ENCODE results near the gene LRRC8D. TPM values are rescaled to one million over a fixed set of nuclear protein-coding genes. Genes with fewer than 3 reads are reported as not detected.

Gene LRRC8D
- total RNA-seq, 1 experiment from 2014 or later = 37.2 TPM

- H2BK15ac ChIP-seq (ENCODE audit: low read depth, low read length) = no peak overlapping the region
- no peak for TF ChIP-seq CTCF (conservative IDR thresholded peaks at IDR 0.05)
- Mint-ChIP-seq H3K27me3 (ENCODE audit: low read depth) (no peaks in the 10 kb centered on the region), H3K27ac (no peak overlapping the region), H3K4me1 (peaks cover 3% of the 10 kb centered on the region in 2 experiments; a peak in 2 of 4 replicates), H3K36me3 (ENCODE audit: insufficient read depth in 1 of 3, low read depth in 3 of 3) (no peaks in the 10 kb centered on the region), H3K4me3 (no peak overlapping the region), H3K9me3 (no peaks in the 10 kb centered on the region; a peak in 1 of 5 replicates)
- H4K8ac ChIP-seq (replicated peaks; ENCODE audit: insufficient read length, low read depth, low read length) = no peak overlapping the region
- H2BK20ac ChIP-seq (ENCODE audit: low read depth, low read length, poor library complexity, severe bottlenecking) = no peak overlapping the region
- no peaks in the 10 kb centered on the region for H3K9me3 ChIP-seq (ENCODE audit: control insufficient read depth, low read depth, low read length)
- H4K20me1 ChIP-seq (ENCODE audit: control insufficient read depth, insufficient read depth, insufficient read length) = no peaks in the 10 kb centered on the region
- no peak overlapping the region for H2BK12ac ChIP-seq (ENCODE audit: insufficient read length, low read depth, low read length)
- H3K23ac ChIP-seq (ENCODE audit: insufficient read length, low read depth, low read length) = no peak overlapping the region
- H3K9ac ChIP-seq (ENCODE audit: extremely low read depth, insufficient read length, low read length) = no peak overlapping the region
- no peaks in the 10 kb centered on the region for H3K79me2 ChIP-seq (ENCODE audit: insufficient read depth, low read length)
- H3K14ac ChIP-seq (ENCODE audit: insufficient read depth, low read length) = no peak overlapping the region
- no peak overlapping the region for H2BK120ac ChIP-seq (ENCODE audit: low read depth, low read length, poor library complexity, severe bottlenecking)
- H2AFZ ChIP-seq (ENCODE audit: low read length) = no peak overlapping the region
- no peak overlapping the region for H3K4ac ChIP-seq (ENCODE audit: low read depth, low read length)
- H3K18ac ChIP-seq (ENCODE audit: insufficient read length, low read depth, low read length) = no peak overlapping the region
- no peak overlapping the region for H3K56ac ChIP-seq (ENCODE audit: insufficient read length, low read depth, low read length)
- no peak overlapping the region for H2AK5ac ChIP-seq (ENCODE audit: insufficient read length, low read length)
- H4K91ac ChIP-seq (ENCODE audit: insufficient read length, low read depth, low read length) = no peak overlapping the region
- H2BK5ac ChIP-seq (ENCODE audit: insufficient read length, low read length) = no peak overlapping the region
- no peak for DNase-seq
- no peak overlapping the region for H3K4me2 ChIP-seq (ENCODE audit: insufficient read depth, insufficient read length, low read length)
- no peaks in the 10 kb centered on the region for H3K79me1 ChIP-seq (ENCODE audit: insufficient read depth, low read depth, low read length, poor library complexity, severe bottlenecking)
- no peaks in the 10 kb centered on the region for H3K27me3 ChIP-seq (ENCODE audit: insufficient read depth, low read length)
- WGBS (ENCODE audit: extremely low coverage, insufficient read length, low lambda C conversion rate) = no CpG with 5 or more reads among the region's 4 CpGs
- H3T11ph ChIP-seq (ENCODE audit: low read length) = no peak overlapping the region
- H4K5ac ChIP-seq (ENCODE audit: insufficient read length, low read depth, low read length) = no peak overlapping the region
- no peaks in the 10 kb centered on the region for H3K4me1 ChIP-seq (ENCODE audit: insufficient read depth, low read length)
- H3K27ac ChIP-seq (ENCODE audit: insufficient read length, low read depth, low read length) = no peak overlapping the region
- no peaks in the 10 kb centered on the region for H3K23me2 ChIP-seq (ENCODE audit: insufficient read length, low read depth, low read length, poor library complexity, severe bottlenecking)
Measured at GRCh38 chr1:89781494-89782126, 39.2 kb upstream of the LRRC8D start.

Data from H9 (cell line).